Keratinocyte (primary cell): ENCODE measurements around the gene LRRC43. TPM values are rescaled to one million over a fixed set of nuclear protein-coding genes. Genes with fewer than 3 reads are reported as not detected.

Experiments
- DNase-seq: peaks from one replicate; pipeline ENCODE4 v3.0.0-alpha.2; 2011; ENCODE audit warnings: low read depth, missing footprints, low spot score
- FAIRE-seq: peaks from 2 replicates; lab custom pipeline; 2011; peaks lifted over from hg19 to GRCh38; lab: Jason Lieb, UNC
- H2AFZ ChIP-seq: 2 replicates; pipeline ENCODE4 v1.6.0; 2012; ENCODE audit warnings: low read length, control low read depth, inconsistent platforms; ENCODE audit not compliant: control insufficient read depth
- H3K27ac ChIP-seq: 2 replicates; pipeline ENCODE4 v1.5.1; 2011; ENCODE audit warnings: low read length; ENCODE audit not compliant: control insufficient read depth, insufficient read depth
- H3K27me3 ChIP-seq: 3 replicates; pipeline ENCODE4 v1.6.0; 2011; ENCODE audit warnings: low read length; ENCODE audit not compliant: control insufficient read depth, insufficient read depth; ENCODE audit errors: extremely low read depth
- H3K36me3 ChIP-seq, 2 experiments: 2 replicates in 1 of 2; 3 replicates in 1 of 2; pipeline ENCODE4 v1.5.1; 2011; ENCODE audit warnings: low read length in 2 of 2, mild to moderate bottlenecking in 1 of 2; ENCODE audit not compliant: control insufficient read depth in 2 of 2, insufficient read depth in 2 of 2; ENCODE audit errors: extremely low read depth in 1 of 2
- H3K4me1 ChIP-seq: 3 replicates; pipeline ENCODE4 v1.5.1; 2011; ENCODE audit warnings: low read length; ENCODE audit not compliant: control insufficient read depth, insufficient read depth; ENCODE audit errors: extremely low read depth
- H3K4me2 ChIP-seq: 3 replicates; pipeline ENCODE4 v1.6.0; 2011; ENCODE audit warnings: low read depth, low read length; ENCODE audit not compliant: control insufficient read depth, insufficient read depth; ENCODE audit errors: extremely low read depth
- H3K4me3 ChIP-seq, 3 experiments: fragments of 200-600 bp in 1 of 3; sonication (generic) in 1 of 3; 2 replicates in 2 of 3; 3 replicates in 1 of 3; pipeline ENCODE4 v1.5.1; 2011 to 2016; ENCODE audit warnings: low read length in 3 of 3, mild to moderate bottlenecking in 3 of 3, control low read depth in 2 of 3, inconsistent platforms in 1 of 3, low read depth in 1 of 3, mixed read lengths in 1 of 3, mixed run types in 1 of 3, moderate library complexity in 1 of 3; ENCODE audit not compliant: control insufficient read depth in 2 of 3, insufficient read depth in 2 of 3; ENCODE audit errors: extremely low read depth in 1 of 3
- H3K79me2 ChIP-seq: 2 replicates; pipeline ENCODE4 v1.6.0; 2012; ENCODE audit warnings: low read length; ENCODE audit not compliant: control insufficient read depth, insufficient read depth
- H3K9ac ChIP-seq: 3 replicates; pipeline ENCODE4 v1.6.0; 2011; ENCODE audit warnings: low read length; ENCODE audit not compliant: control insufficient read depth, insufficient read depth; ENCODE audit errors: extremely low read depth
- H3K9me1 ChIP-seq: 3 replicates; pipeline ENCODE4 v1.6.0; 2011; ENCODE audit warnings: low read length; ENCODE audit not compliant: control insufficient read depth, insufficient read depth; ENCODE audit errors: extremely low read depth
- H3K9me3 ChIP-seq: 2 replicates; pipeline ENCODE4 v1.5.1; 2012; ENCODE audit warnings: low read depth, low read length; ENCODE audit not compliant: control insufficient read depth
- H4K20me1 ChIP-seq: 3 replicates; pipeline ENCODE4 v1.6.0; 2011; ENCODE audit warnings: low read length; ENCODE audit not compliant: control insufficient read depth, insufficient read depth; ENCODE audit errors: extremely low read depth
- EZH2 ChIP-seq: IDR thresholded peaks from one replicate; pipeline ENCODE4 v1.6.1; 2012; ENCODE audit warnings: inconsistent platforms, mild to moderate bottlenecking, low read length, moderate library complexity
- dilution Hi-C: fragments of 300-500 bp; cut with MboI; formaldehyde crosslinking; loops from one replicate; pipeline ENCODE4 v1.7.0; 2020; ENCODE audit warnings: low sequenced_read_pairs; ENCODE audit not compliant: extremely low pct_ligation_motif_present
- polyA plus RNA-seq, 5 experiments: library from polyadenylated mRNA; depleted of rRNA in 3 of 5; stranded (reverse) in 3 of 5; stranded (forward) in 1 of 5; unstranded in 1 of 5; fragments of >200 nt; gene quantifications; 1 replicate in 1 of 5; 2 replicates in 3 of 5; 3 replicates in 1 of 5; pipeline versions ENCODE4 v1.2.1 to v1.2.3, GENCODE V29; 2011 to 2012; ENCODE audit warnings: missing spikeins in 2 of 5, low read depth in 1 of 5, low replicate concordance in 1 of 5
- TF ChIP-seq, protein P1 (sequence below), 3 experiments: IDR thresholded peaks in 1 of 3; conservative IDR thresholded peaks in 1 of 3; optimal IDR thresholded peaks in 1 of 3; 2 replicates in 2 of 3; 3 replicates in 1 of 3; pipeline versions ENCODE3 to v1.5.1; 2011; ENCODE audit warnings: low read length in 3 of 3, mild to moderate bottlenecking in 3 of 3, moderate library complexity in 2 of 3, control low read depth in 1 of 3, inconsistent platforms in 1 of 3; ENCODE audit not compliant: insufficient read depth in 2 of 3; ENCODE audit errors: extremely low read depth in 1 of 3

The LRRC43 gene
- polyA plus RNA-seq, 1 donor (not counting 4 experiments of a cell fraction or from before 2014, with no cell fraction given) = 0.45 TPM

DNA sequence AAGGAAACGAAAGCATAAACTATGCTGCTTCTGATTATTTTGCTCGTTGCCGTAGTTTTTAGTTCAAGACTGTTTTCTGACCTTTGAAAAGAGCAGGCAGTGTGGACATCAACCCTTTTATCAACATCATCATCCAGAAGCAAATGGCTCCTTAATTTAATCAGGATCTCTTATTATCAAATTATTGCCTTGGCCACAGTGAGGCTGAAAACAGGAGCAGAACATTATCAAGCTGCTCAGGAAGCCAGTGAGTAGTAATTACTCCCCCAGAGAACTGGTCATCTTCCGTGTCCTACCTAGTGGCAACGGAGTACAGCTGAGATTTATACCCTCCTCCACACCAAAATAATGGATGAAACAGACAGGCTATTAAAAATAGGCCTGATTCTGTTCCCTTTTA, 45.2 kb downstream of the LRRC43 start:
- no peak for TF ChIP-seq EZH2
- TF ChIP-seq, protein P1, sequence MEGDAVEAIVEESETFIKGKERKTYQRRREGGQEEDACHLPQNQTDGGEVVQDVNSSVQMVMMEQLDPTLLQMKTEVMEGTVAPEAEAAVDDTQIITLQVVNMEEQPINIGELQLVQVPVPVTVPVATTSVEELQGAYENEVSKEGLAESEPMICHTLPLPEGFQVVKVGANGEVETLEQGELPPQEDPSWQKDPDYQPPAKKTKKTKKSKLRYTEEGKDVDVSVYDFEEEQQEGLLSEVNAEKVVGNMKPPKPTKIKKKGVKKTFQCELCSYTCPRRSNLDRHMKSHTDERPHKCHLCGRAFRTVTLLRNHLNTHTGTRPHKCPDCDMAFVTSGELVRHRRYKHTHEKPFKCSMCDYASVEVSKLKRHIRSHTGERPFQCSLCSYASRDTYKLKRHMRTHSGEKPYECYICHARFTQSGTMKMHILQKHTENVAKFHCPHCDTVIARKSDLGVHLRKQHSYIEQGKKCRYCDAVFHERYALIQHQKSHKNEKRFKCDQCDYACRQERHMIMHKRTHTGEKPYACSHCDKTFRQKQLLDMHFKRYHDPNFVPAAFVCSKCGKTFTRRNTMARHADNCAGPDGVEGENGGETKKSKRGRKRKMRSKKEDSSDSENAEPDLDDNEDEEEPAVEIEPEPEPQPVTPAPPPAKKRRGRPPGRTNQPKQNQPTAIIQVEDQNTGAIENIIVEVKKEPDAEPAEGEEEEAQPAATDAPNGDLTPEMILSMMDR (optimal IDR thresholded peaks at IDR 0.05 in 1 of 3, IDR thresholded peaks at IDR 0.05 in 1 of 3, conservative IDR thresholded peaks at IDR 0.05 in 1 of 3; ENCODE audit: extremely low read depth in 1 of 3, insufficient read depth in 2 of 3, low read length in 3 of 3) = no peak
- Histone ChIP-seq H3K9me3 (no peaks in the 10 kb centered on the region), H3K36me3 (peaks cover 6 to 7% of the 10 kb centered on the region in 2 experiments), H3K4me3 (no peak overlapping the region), H3K4me1 (peaks cover 16% of the 10 kb centered on the region), H3K79me2 (peaks cover 26% of the 10 kb centered on the region), H4K20me1 (no peaks in the 10 kb centered on the region), H3K9ac (no peak overlapping the region), H3K27me3 (no peaks in the 10 kb centered on the region), H3K27ac (no peak overlapping the region), H2AFZ (no peak overlapping the region), H3K9me1 (peaks cover 3% of the 10 kb centered on the region), H3K4me2 (no peak overlapping the region)
- dilution Hi-C loops = no loop called here
- no peak for FAIRE-seq
- no peak for DNase-seq

DNA sequence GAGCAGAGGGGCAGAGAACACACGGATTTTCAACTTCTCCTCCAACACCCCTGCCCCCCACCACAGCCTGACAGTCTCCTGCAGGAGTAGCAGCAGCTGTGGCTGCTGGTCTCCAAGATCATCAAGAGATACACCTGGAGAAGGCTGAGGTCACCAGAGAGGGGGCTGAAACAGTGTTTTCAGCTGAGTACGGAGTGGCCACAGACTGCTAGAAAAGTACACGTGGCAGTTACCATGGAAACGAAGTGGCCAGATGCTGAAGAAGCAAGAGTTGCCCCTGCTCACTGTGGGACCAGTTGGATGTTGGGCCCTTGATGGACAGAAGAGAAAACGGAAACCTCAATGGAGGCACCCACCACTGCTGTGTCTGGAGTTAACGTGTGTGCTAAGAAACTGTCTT, 47.9 kb downstream of the LRRC43 start:
- H3K9me1 ChIP-seq = no peaks in the 10 kb centered on the region
- H2AFZ ChIP-seq = no peak overlapping the region
- dilution Hi-C loops = no loop called here
- no peaks in the 10 kb centered on the region for H3K9me3 ChIP-seq
- no peak overlapping the region for H3K9ac ChIP-seq
- H3K4me3 ChIP-seq = no peak overlapping the region
- H4K20me1 ChIP-seq = no peaks in the 10 kb centered on the region
- DNase-seq (no peak), FAIRE-seq (no peak)
- H3K27me3 ChIP-seq = no peaks in the 10 kb centered on the region
- peaks cover 8% of the 10 kb centered on the region for H3K4me1 ChIP-seq
- H3K36me3 ChIP-seq = peaks cover 6 to 10% of the 10 kb centered on the region in 2 experiments
- no peak overlapping the region for H3K27ac ChIP-seq
- TF ChIP-seq EZH2 = no peak
- TF ChIP-seq, protein P1 (optimal IDR thresholded peaks at IDR 0.05 in 1 of 3, IDR thresholded peaks at IDR 0.05 in 1 of 3, conservative IDR thresholded peaks at IDR 0.05 in 1 of 3; ENCODE audit: extremely low read depth in 1 of 3, insufficient read depth in 2 of 3, low read length in 3 of 3) = no peak
- H3K4me2 ChIP-seq = no peak overlapping the region
- H3K79me2 ChIP-seq = no peaks in the 10 kb centered on the region
